Measurements from ENCODE around the gene TCF4.

TCF4 gene

DNA sequence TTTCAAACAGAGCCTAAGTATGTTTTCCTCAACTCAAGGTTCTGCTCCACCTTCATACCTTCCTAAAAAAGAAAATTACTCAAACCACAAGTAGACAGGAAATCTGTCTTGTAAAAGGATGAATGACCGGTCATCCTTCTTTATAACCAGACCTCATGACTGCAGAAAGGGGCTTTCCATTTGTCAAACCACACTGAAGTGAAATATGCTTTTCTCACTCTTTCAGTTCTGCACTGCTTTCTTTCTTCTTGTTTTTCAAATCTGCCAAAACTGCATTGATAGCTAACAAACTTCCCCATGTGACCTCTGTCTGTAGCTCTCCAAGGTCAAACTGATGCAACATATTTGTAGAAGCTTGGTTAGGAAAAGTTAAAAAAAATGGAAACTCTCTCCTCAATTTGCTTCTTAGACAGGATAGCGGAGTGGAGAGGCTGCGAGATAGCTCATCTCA lies 319.8 kb downstream of the TCF4 start:
- no peak for DNase-seq (ENCODE audit: low read depth in 1 of 2, low spot score in 1 of 2)

- no peak for DNase-seq (ENCODE audit: low read depth in 1 of 2, low spot score in 1 of 2)
Observed at GRCh38 chr18:55266981-55267380, 321.0 kb downstream of the TCF4 start.

DNA sequence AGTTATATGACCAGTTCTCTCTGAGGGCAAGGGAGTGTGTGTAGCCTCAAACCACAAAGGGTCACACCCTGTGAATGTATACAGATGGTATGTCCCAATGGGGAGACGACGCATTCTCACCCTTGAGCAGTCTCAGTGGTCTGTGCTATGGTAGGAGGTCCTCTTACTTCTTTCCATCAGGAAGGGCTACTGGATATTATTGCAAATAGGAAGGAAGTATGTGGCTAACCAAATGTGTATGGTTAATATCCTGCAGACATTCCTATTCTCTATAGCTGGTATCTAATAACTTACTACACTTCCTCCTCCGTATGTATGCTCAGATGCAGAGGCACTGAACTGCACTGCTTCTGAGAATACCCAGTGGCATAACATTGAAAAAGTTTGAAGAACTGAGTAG lies 322.0 kb downstream of the TCF4 start:
- DNase-seq (ENCODE audit: low read depth in 1 of 2, low spot score in 1 of 2): no peak

GRCh38 chr18:55265130-55265675 lies 322.8 kb downstream of the TCF4 start:
- DNase-seq (ENCODE audit: low read depth in 1 of 2, low spot score in 1 of 2): no peak

GRCh38 chr18:55264108-55264507 lies 323.9 kb downstream of the TCF4 start:
- DNase-seq (ENCODE audit: low read depth in 1 of 2, low spot score in 1 of 2): no peak

- no peak for DNase-seq (ENCODE audit: low read depth in 1 of 2, low spot score in 1 of 2)
Observed at GRCh38 chr18:55262021-55262560, 325.9 kb downstream of the TCF4 start.

- no peak for DNase-seq (ENCODE audit: low read depth in 1 of 2, low spot score in 1 of 2)
Observed at GRCh38 chr18:55261253-55261652, 326.7 kb downstream of the TCF4 start.

- DNase-seq (ENCODE audit: low read depth in 1 of 2, low spot score in 1 of 2): no peak
Observed at GRCh38 chr18:55258088-55258487, 329.9 kb downstream of the TCF4 start.

- no peak for DNase-seq (ENCODE audit: low read depth in 1 of 2, low spot score in 1 of 2)
Observed at GRCh38 chr18:55256929-55257289, 331.1 kb downstream of the TCF4 start.

- DNase-seq (ENCODE audit: low read depth in 1 of 2, low spot score in 1 of 2): no peak
Observed at GRCh38 chr18:55256226-55256928, 331.6 kb downstream of the TCF4 start.

- DNase-seq (ENCODE audit: low read depth in 1 of 2, low spot score in 1 of 2): no peak
Observed at GRCh38 chr18:55253814-55254213, 334.2 kb downstream of the TCF4 start.

GRCh38 chr18:55252901-55253300 lies 335.1 kb downstream of the TCF4 start:
- DNase-seq (ENCODE audit: low read depth in 1 of 2, low spot score in 1 of 2): no peak

DNA sequence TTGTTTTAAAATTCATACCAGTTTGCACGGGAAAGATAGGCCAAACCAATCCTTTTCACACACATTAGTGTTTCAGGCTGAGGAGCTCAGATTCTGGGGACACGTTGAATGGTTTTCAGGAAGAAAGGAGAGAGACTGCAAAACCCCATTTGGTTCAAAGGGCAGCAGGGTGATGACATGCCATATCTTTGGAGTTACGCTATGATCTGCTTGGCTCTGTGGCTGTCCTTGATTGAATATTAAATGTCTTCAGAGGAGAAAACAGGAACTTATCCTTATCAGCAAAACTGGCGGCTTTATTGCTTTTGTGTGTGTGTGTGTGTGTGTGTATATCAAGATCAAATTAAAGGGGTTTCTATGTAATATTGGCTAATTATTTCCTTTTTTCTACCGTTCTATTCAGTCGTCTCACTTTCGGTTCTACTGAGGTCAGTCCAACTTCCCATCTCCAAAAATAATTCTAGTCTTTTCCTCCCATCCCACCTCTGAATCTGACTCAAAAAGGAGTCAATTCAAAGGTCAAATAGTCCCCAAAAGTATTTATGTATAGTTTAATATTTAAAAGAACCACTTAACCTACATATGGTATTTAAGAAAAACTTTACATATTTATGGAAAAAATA lies 335.8 kb downstream of the TCF4 start:
- DNase-seq (ENCODE audit: low read depth in 1 of 2, low spot score in 1 of 2): no peak

- DNase-seq (ENCODE audit: low read depth in 1 of 2, low spot score in 1 of 2): no peak
Observed at GRCh38 chr18:55251254-55251971, 336.6 kb downstream of the TCF4 start.

DNA sequence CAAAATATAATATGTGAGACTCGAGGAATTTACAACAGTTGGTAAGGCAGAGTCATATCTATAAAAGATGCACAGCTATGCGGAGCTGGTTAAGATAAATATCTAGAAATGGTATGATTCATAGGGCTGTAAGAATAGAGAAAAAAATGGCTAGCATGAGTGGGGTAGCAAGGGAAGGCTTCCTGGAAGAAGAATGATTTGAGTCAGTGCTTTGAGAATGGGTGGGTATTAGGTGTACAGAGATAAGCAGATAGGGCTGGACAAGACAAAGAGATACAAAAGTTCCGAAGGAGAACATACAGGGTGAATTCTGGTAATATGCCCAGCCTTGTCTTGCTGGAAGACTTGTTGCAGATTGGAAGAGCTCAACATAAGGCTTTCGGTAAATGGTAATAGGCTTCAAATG lies 337.2 kb downstream of the TCF4 start:
- no peak for DNase-seq (ENCODE audit: low read depth in 1 of 2, low spot score in 1 of 2)

- no peak for DNase-seq (ENCODE audit: low read depth in 1 of 2, low spot score in 1 of 2)
Observed at GRCh38 chr18:55249550-55249949, 338.4 kb downstream of the TCF4 start.

- DNase-seq (ENCODE audit: low read depth in 1 of 2, low spot score in 1 of 2): no peak
Observed at GRCh38 chr18:55248495-55248894, 339.5 kb downstream of the TCF4 start.

- DNase-seq (ENCODE audit: low read depth in 1 of 2, low spot score in 1 of 2): no peak
Observed at GRCh38 chr18:55247032-55247431, 341.0 kb downstream of the TCF4 start.

DNA sequence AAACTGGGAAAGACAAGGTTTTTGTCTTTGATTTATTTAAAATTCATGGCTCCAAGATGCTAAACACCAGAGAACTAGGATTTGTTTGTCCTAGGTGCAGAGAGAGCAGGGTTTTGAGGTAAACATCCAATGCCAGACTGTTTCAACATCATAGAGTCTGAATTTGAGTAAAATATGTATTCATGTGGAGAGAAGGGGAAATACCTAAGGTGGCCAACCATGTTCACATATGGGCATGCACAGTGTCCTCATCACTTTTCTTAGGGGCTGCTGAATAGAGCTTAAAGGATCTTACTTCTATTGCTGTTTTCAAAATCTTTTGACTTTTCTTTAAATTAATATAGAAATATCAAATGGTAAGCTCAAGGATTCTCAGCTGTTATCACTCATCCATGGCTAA lies 341.7 kb downstream of the TCF4 start:
- DNase-seq (ENCODE audit: low read depth in 1 of 2, low spot score in 1 of 2): no peak

DNA sequence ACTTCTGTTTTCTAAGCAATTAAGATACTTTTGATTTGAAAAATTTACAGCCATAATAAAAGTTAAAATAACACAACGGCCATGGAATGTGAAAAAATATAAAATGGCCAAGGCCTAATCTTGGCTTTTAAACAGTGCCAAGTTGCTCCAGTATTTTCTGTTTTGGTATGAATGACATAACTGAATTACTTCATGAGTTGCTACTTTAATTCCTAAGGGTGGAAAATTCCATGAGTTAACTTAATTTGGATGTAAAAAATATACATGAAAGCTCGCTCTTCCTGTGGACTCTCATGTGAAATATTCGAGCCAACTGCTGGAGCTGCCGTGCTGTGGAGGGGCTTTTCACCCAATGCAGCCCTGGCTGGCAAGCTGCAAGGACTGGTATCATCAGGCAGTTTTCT lies 342.8 kb downstream of the TCF4 start:
- DNase-seq (ENCODE audit: low read depth in 1 of 2, low spot score in 1 of 2): no peak

GRCh38 chr18:55244546-55244945 lies 343.4 kb downstream of the TCF4 start:
- DNase-seq (ENCODE audit: low read depth in 1 of 2, low spot score in 1 of 2): no peak

DNA sequence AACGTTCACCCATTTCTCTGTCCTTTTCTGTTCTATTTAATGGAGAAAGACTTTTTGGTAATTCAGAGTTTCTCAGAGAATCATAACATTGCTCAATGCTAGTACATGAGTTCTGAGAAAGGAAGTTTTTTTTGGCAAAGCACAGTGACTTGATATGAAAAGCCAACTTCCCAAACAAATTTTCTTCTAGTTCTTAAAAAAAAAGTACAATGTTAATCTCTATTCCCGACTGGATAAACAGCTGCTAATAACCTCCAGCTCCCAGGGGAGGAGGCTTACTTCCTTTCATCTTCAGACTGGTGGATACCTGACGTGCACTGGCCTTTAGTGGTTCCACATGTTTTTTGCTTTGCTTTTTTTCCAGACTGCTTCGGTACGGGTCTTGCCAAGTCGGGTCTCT lies 344.1 kb downstream of the TCF4 start:
- no peak for DNase-seq (ENCODE audit: low read depth in 1 of 2, low spot score in 1 of 2)
